K562 (cell line): ENCODE measurements around the gene KCNG1. TPM values are rescaled to one million over a fixed set of nuclear protein-coding genes. Genes with fewer than 3 reads are reported as not detected.

Experiments used
- ASH1L ChIP-seq: fragments of 450-650 bp; IDR thresholded peaks from 2 replicates; pipeline ENCODE4 v1.6.1; 2018; ENCODE audit warnings: borderline replicate concordance, mild to moderate bottlenecking, low read depth; ENCODE audit not compliant: partially characterized antibody
- CCAR2 ChIP-seq: fragments of 200-400 bp; formaldehyde crosslinking; IDR thresholded peaks from 2 replicates; pipeline ENCODE4 v1.6.1; 2017; ENCODE audit warnings: mild to moderate bottlenecking, low read depth, low read length
- CHD2 ChIP-seq: IDR thresholded peaks from 2 replicates; pipeline ENCODE4 v1.6.1; 2011; ENCODE audit warnings: low read depth, low read length
- ETV5 ChIP-seq: sonication (generic); formaldehyde crosslinking; IDR thresholded peaks from 2 replicates; pipeline ENCODE4 v1.4.0; 2020; ENCODE audit warnings: low read depth, mild to moderate bottlenecking, missing genetic modification reagents
- ILF3 ChIP-seq: fragments of 450-650 bp; IDR thresholded peaks from 2 replicates; pipeline ENCODE4 v1.6.1; 2018; ENCODE audit warnings: antibody characterized with exemption, mild to moderate bottlenecking, moderate library complexity, borderline replicate concordance
- MEF2A ChIP-seq: IDR thresholded peaks from 2 replicates; pipeline ENCODE4 v1.6.1; 2011; ENCODE audit warnings: low read depth, mild to moderate bottlenecking, low read length, moderate library complexity; ENCODE audit not compliant: control insufficient read depth
- NELFE ChIP-seq: IDR thresholded peaks from 2 replicates; pipeline ENCODE4 v1.6.1; 2011; ENCODE audit warnings: mild to moderate bottlenecking; ENCODE audit not compliant: insufficient read depth, insufficient read length
- NEUROD1 ChIP-seq: fragments of 150-350 bp; IDR thresholded peaks from 2 replicates; pipeline ENCODE4 v1.6.1; 2014; ENCODE audit warnings: borderline replicate concordance, low read length, low read depth; ENCODE audit not compliant: partially characterized antibody
- PHF20 ChIP-seq: fragments of 450-650 bp; IDR thresholded peaks from 2 replicates; pipeline ENCODE4 v1.6.1; 2018; ENCODE audit not compliant: partially characterized antibody
- RAD21 ChIP-seq, 2 experiments: fragments of 250-450 bp in 1 of 2; fragments of 450-650 bp in 1 of 2; sonication (Bioruptor Pico) in 1 of 2; formaldehyde crosslinking in 1 of 2; IDR thresholded peaks in 1 of 2; conservative IDR thresholded peaks in 1 of 2; 2 replicates each; pipeline versions ENCODE4 v1.4.0 to v1.8.0; 2020 to 2022; ENCODE audit warnings: mild to moderate bottlenecking in 2 of 2, moderate library complexity in 1 of 2
- REST ChIP-seq, 2 experiments: fragments of 450-650 bp; formaldehyde crosslinking in 1 of 2; IDR thresholded peaks; 2 replicates each; pipeline versions ENCODE4 v1.4.0 to v1.6.1; 2014 to 2020; ENCODE audit warnings: mild to moderate bottlenecking in 2 of 2, borderline replicate concordance in 1 of 2, low read depth in 1 of 2
- SMC3 ChIP-seq: conservative IDR thresholded peaks from 2 replicates; pipeline ENCODE4 v1.6.1; 2011; ENCODE audit warnings: low read depth, low read length, improper control_type of control experiment; ENCODE audit not compliant: insufficient read depth
- TCF3 ChIP-seq: sonication (generic); formaldehyde crosslinking; IDR thresholded peaks from 2 replicates; pipeline ENCODE4 v1.4.0; 2020; ENCODE audit warnings: mild to moderate bottlenecking, missing genetic modification reagents
- YY1 ChIP-seq, 3 experiments: IDR thresholded peaks; 2 replicates each; pipeline ENCODE4 v1.6.1; 2011; ENCODE audit warnings: low read length in 2 of 3, mild to moderate bottlenecking in 2 of 3, moderate library complexity in 2 of 3, borderline replicate concordance in 1 of 3, control low read depth in 1 of 3, low read depth in 1 of 3; ENCODE audit not compliant: insufficient read depth in 3 of 3, insufficient replicate concordance in 2 of 3, control insufficient read depth in 1 of 3, insufficient read length in 1 of 3; ENCODE audit errors: extremely low read depth in 1 of 3
- ZNF408 ChIP-seq: fragments of 250-450 bp; sonication (Bioruptor Pico); IDR thresholded peaks from 2 replicates; pipeline ENCODE4 v1.4.0; 2020; ENCODE audit warnings: low read depth, mild to moderate bottlenecking, moderate library complexity
- ZNF655 ChIP-seq: fragments of 250-450 bp; sonication (Bioruptor Pico); IDR thresholded peaks from 2 replicates; pipeline ENCODE4 v1.5.0; 2021
- polyA plus RNA-seq, 8 experiments: library from polyadenylated mRNA; depleted of rRNA in 4 of 8; stranded (reverse) in 5 of 8; unstranded in 3 of 8; fragments of >200 nt; fragmentation: Nextera tagmentation in 2 of 8; fragmentation: Illumina TruSeq in 1 of 8; extraction: Ambion mirVana in 2 of 8; extraction: Trizol in 1 of 8; gene quantifications; 2 replicates each; pipeline versions ENCODE4 v1.2.1 to v1.2.3, GENCODE V29; 2011 to 2014; ENCODE audit warnings: inconsistent platforms in 1 of 8, missing spikeins in 1 of 8
- total RNA-seq, 7 experiments: library from RNA; depleted of rRNA in 6 of 7; stranded (reverse); fragments of >200 nt in 6 of 7; fragmentation: Illumina TruSeq in 2 of 7; extraction: Trizol in 2 of 7; gene quantifications; 2 replicates each; pipeline versions ENCODE4 v1.2.1 to v1.2.3, GENCODE V29; 2011 to 2021; ENCODE audit warnings: low replicate concordance in 1 of 7

The KCNG1 gene
- total and polyA plus RNA-seq, 9 of the 15 experiments (the other 6 are each of a cell fraction or from before 2014, with no cell fraction given): 0.06 to 1.5 (median 0.22) TPM; not detected in 2

GRCh38 chr20:51014797-51015722 lies 7.8 kb downstream of the KCNG1 start (continued):
- no peak for TF ChIP-seq PHF20
- peak; percentile 27 to 66; a peak in 3 of 4 replicates for TF ChIP-seq RAD21 (CRISPR knock-in tag; conservative IDR thresholded peaks at IDR 0.05 in 1 of 2, IDR thresholded peaks at IDR 0.05 in 1 of 2)
- TF ChIP-seq CHD2: no peak
- peak; percentile 29; the same call in 1 of the 2 replicates for TF ChIP-seq REST (IDR thresholded peaks at IDR 0.05; ENCODE audit: borderline replicate concordance)
- no peak for TF ChIP-seq REST (CRISPR knock-in tag; IDR thresholded peaks at IDR 0.05; ENCODE audit: low read depth)
- no peak for TF ChIP-seq NEUROD1
- TF ChIP-seq ILF3: no peak
- no peak for TF ChIP-seq CCAR2
- TF ChIP-seq MEF2A: no peak
- peak; percentile 33; the same call in 1 of the 2 replicates for TF ChIP-seq SMC3
- no peak for TF ChIP-seq ZNF408 (CRISPR knock-in tag)
- TF ChIP-seq ZNF655 (CRISPR knock-in tag): no peak
- TF ChIP-seq TCF3 (CRISPR knock-in tag): no peak
- no peak for TF ChIP-seq ASH1L
- peak in 1 of 3 experiments; percentile 15 for TF ChIP-seq YY1 (IDR thresholded peaks at IDR 0.05; ENCODE audit: borderline replicate concordance in 1 of 3, control insufficient read depth in 1 of 3, extremely low read depth in 1 of 3, insufficient read depth in 3 of 3, insufficient read length in 1 of 3, insufficient replicate concordance in 2 of 3, low read depth in 1 of 3, low read length in 2 of 3)
- no peak for TF ChIP-seq ETV5 (CRISPR knock-in tag)
- no peak for TF ChIP-seq NELFE
